UCSD-AML1 (cell line): ENCODE measurements around the gene DPP10.
A peak's percentile ranks its signal among the peaks of the same experiment; 100 is the strongest.
"Not testable (repeated sequence)": the region's sequence is repeated elsewhere in the genome, so short reads cannot be mapped to it uniquely, and the experiment has no call there.

Experiments
- DNase-seq: peaks from one replicate; lab custom pipeline; 2025; ENCODE audit not compliant: unreplicated experiment; lab: John Stamatoyannopoulos, UW

DPP10 gene

DNA sequence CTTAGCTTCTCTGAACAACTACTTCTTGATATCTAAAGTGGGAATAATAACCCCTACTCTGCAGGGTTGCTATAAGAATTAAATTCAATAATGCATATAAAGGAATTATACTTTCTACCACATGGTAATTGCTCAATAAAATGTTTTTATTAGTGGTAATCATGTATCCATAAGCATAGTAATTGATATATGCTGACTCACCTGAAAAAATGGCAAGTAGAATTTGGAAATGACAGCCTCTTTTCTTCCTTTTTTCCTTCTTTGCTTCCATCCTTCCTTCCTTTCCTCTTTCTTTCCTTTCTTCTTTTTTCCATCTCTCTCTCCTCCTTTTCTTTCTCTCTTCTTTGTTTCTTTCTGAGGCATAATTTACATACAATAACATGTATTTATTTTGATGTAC is 65.3 kb downstream of the DPP10 start:
- no peak for DNase-seq

DNA sequence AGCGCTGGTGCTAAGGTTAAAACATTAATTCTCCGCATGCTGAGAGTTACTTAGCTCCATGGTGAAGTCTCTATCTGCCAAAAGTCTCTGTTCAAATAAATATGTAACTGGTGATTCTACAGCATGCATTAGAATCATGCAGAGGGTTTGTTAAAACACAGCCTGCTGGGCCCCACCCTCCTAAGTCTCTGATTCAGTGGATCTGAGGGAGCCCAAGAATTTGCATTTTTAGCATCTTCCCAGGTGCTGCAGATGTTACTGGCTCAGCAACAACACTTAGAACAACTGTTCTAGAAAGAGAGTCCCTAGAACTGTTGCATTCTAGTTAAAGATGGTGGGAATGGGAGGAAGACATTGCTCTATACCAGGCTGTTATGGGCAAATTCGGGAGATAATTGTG is 73.4 kb downstream of the DPP10 start:
- no peak for DNase-seq

DNA sequence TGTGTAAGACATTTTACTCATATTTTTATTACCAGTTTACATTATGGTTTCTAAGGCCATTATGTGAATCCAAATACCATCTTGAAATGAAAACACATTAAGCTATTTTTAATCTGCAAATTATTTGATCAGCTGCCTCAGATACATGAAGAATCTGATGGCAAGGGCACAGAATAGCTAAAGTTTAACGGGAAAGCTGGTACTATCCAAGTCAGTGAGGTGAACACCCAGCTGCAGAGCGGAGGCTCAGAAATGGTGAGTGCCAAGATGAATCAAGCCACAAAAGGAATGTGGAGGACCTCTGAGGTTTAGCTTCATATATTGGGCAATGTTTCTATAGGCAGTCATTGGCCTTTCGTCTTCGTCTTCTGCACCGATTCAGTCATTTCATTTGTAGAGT is 75.1 kb downstream of the DPP10 start:
- DNase-seq = no peak

DNA sequence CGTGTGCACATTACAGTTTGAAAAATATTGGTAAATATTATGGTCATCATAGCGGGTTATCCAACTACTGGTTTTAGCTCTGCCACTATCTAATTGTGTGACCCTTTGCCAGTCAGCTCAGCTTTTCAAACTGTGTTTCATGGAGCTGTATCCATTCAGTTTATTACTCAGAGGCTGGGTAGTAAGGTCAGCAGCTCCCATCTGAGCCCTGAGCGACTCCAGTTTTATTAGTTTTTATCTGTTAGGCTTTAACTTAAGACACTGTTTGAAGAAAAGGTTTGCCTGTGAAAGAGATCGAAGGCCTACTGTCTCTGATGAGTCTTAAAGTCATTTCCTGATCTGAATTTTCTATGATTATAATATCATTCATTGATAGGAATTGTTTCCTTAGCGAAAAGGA is 76.3 kb downstream of the DPP10 start:
- no peak for DNase-seq

DNA sequence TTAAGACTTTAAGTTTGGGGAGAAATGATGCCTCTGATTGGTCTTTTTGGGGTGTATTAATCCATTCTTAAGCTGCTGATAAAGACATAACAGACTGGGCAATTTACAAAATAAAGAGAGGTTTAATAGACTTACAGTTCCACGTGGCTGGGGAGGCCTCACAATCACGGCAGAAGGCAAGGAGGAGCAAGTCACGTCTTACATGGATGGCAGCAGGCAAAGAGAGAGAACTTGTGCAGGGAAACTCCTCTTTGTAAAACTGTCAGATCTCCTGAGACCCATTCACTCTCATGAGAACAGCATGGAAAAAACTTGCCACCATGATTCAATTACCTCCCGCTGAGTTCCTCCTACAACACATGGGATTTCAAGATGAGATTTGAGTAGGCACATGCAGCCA is 80.2 kb downstream of the DPP10 start:
- not testable (repeated sequence) for DNase-seq

DNA sequence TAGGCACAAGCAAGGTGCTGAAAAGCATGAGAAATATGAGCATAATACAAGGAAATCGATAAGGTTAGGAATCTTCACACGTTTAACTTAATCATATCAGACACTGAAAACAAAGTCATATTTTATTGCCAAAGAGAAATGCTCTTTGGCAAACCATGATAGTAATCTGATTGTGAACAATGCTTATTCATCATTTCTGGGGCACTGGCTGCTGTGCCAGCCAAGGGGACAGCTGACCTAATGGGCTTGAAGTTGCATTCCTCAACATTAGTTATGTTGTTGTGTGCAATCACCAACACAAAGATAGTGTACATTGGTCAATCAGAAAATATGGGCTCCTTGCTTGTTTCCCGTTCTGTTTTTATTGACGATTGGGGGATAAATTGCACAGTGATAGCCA is 83.5 kb downstream of the DPP10 start:
- no peak for DNase-seq

DNA sequence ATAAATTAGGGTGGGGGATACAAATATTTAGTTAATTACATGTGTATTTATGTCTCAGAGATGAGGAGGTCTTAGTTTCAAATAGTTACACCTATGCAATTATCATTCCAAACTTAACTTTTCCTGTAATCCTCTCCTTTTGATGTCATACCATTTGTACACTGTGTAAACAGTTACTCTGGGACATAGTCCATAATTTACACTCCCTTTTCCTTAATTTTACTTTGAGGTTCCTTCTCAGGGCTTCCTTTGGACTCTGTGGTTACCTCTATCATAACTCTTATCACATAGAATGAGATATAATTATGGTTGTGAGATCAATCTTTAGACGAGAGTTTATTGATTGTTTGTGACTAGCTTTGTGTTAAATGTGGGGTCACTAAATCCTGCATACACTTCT is 84.4 kb downstream of the DPP10 start:
- DNase-seq = no peak

DNA sequence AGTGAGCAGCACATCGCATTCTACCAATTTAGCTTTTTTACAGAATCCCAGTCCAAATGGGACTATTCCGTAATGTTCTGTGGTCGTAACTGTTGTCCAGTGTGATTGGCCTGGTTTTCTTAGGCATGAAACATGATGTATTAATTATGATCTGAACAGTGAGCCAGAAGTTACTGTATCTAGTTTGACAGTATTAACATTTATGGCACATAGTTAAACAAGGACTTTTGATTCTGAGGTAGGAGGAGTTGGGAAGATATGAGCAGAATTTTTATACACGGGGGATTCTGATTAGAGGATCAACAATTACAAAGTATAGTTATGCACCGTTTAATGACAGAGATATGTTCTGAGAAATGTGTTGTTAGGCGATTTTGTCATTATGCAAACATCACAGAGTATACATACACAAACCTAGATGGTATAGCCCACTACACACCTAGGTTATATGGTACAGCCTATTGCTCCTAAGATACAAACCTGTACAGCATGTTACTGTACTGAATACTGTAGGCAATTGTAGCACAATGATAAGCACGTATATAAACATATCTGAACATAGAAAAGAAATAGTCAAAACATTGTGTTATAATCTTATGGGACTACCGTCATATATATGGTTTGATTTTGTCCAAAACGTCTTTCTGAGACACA is 85.0 kb downstream of the DPP10 start:
- DNase-seq = no peak

DNA sequence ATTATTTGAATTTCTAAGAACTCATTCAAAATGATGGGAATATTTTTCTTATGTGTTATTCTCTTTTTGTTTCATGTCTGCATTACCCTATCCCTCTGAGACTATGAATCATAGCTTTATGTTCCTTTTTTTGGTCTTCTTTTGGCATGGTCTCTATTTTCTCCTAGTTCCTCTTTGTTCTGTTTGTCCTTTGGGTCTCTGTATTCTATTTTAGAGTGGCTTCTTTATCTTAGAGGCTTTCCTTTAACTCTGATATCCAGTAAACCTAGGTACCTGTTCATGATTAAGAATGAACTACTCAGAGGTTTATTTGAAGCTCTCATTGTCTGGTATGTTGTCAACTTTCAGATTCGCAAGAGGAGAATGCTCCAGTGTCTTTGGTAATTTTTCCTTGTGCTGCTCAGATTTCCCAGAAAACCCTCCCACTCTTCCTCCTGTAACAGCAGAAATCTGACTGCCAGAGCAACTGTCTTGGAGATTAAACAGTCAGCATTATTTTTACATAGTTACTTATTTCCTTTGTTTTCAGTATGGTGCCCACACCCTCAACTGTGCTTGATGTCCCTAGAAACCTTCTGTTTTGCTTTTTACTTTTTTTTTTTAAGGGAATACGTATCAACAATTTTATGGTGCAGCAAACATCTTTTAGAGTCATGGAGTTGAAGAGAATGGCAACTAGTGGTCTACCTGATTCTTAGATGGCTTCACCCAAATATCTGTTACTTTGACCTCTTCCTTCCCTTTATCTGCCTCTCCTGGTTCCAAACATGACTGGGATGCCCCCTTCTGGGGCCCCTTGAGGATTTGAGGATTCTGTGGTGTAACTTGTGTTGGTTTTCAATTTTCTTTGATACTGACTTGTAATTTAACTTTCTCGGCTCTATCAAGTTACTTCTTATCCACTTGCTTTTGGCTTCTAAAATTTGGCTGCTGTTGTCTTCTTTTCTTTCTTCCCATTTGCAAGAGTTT is 92.0 kb downstream of the DPP10 start:
- DNase-seq = no peak

DNA sequence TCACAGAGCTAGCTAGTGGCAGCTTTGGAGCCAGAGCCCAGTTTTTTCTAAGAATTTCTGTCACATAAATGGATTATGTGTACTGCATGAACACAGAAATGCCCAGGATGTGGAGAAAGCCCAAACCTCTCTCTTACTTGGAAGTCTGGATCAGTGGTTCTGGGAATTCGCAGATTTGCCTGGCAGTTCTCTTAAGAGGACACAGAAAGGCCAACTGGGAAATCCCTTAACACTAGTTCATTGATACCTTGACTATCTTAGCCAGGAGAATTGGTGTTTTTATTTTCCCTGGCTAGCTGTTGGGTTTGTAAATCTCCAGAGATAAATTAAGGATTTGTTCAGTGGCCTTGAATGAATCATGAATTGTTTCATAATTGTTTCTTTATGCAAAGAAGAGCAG is 95.3 kb downstream of the DPP10 start:
- DNase-seq = no peak

DNA sequence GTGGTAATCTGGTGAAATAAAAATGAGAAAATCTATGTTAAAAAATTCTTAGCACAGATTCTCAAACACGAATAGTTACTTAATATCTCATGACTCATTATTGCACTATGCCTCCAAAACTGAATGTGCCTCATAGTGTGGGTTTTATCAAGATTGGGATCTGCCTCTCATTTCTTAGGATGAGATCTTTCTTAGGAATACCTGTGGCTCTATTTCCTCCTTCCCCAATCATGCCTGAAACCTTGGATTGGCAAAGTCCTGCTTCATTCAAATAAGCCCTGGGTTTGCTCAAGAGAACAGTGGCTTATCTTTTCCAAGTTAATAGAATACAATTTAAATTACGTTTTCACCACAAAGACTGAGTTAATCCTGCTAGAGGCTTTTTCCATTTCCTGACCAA is 100.3 kb downstream of the DPP10 start:
- no peak for DNase-seq

DNA sequence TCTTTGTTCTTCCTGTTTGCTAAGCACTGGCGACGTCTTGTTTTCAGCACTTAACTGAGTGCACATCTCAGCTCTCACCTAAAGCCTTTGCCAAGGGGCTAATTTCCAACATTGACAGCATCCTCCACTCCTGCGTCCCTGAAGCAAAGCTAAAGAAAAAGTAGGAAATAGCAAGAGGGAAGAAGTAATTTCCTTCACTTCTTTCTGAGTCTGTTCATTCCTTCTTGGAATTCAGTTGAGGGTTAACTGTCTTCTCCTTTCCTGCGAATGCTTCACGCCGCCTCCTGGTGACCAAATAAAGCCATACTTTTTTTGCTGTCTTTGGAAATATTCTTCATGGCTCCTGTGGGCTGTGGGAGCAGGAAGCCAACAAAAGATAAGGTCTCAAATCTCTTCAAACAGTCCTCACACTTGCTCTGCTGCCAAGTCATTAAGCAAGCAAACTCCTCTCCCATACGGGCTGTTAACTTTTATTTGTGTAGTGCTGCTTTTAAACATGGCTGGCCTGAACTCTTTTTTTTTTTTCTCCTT is 100.9 kb downstream of the DPP10 start:
- peak; percentile 11 for DNase-seq

DNA sequence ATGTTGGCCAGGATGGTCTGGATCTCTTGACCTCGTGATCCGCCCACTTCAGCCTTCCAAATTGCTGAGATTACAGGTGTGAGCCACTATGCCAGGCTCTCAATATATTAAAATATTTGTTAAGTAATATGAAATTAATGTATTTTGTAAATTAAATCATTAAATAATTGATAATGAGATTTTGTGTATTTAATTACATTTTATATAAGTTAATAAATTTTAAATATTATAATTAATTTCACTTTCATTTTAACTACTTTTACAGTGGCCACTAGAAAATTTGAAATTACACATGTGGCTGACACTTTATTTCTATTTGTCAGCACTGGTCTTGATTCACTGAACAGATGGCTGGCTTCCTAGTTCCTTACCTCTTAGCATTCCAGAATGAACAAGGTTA is 102.6 kb downstream of the DPP10 start:
- DNase-seq = no peak

DNA sequence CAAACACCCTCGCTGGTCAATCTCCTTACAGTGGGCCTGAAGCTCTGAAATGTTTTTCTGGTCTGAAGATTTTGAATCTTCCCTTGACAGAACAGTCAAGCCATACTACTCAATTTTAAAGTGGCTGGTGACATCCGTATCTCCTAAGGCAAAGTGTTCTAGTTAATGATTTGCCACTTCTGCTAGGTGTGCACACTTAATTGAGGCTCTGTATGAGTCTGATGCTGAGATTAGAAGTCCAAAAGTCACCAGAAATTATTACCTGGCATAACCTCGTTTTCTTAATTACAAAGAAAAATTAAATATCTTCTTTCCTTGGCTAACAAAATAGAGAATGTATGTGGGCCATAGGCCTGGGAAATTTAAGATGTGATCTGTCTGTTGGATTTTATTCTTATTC is 104.1 kb downstream of the DPP10 start:
- DNase-seq = no peak

DNA sequence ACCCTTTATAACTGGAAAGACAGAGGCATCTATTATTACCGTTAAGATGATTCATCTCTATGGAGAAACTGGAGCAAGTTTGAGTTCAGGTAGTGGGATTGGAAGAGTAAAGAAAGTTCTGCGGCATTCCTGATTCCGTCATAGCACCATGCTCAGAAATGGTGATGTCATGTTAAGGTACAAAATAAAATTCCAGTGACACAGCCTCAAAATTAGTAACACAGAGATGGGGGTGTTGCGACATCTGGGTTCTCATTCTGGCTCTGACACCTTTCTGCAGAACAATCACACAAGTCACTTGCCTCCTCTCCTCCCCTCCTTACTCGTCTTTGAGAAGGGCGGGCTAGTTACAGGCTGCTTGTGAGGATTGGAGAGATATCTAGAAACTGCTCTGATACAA is 105.7 kb downstream of the DPP10 start:
- no peak for DNase-seq

DNA sequence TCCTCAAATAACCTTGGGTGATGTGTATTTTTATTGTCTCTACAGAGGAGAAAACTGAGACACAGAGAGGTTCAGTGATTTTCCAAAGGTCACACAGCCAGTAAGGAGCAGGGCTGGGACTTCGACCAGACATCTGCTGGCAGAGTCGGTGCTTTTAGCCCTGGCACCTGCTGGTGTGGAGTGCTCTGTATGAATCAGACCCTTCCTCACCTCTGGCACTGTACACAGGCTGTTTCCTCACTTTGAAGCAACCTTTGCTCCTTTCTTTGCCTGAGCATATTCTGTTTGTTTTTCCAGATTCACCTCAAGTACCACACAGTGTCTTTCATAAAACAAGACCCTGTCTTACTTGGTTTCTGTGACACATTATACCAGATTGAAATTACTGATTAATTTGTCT is 107.9 kb downstream of the DPP10 start:
- DNase-seq = no peak

DNA sequence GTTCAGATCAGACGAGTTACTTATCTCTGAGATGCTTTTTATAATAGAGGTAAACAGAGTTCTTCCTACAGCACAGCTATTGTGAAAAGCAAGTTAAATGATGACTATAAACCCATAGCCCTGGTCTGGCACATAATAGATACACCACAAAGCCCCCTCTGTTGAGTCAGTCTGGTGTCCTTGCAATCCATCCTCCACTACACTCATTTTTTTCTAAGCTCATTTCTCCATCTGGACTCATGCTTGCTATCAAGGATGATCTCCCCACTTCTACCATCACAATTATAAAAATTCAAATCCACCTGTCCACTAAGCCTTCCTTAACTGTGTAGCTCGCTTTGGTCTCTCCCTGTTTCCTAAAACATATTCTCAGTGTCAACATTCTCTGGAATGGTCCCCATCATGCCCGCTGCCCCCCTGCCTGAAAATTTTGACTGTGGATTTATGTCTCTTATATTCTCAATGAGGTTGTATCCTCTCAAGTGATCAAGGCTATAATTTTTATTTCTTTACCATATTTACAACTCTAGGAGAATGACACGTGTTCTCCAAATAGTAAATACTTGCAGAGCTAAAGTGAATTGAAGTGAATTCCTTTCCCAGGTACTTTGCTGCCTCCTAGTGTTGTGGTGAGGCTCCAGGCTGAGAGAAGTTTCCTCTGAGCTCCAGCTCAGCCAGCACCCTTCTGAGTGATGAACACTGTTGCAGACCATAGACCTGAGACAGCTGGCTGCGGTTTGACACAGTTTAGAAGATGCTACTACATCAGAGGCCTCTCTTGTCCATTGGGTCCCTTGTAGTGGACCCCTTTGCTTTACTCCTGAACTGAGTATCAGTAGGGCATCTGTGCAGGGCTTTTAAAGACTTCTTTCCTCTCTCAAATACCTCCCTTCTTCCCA is 108.7 kb downstream of the DPP10 start:
- peak; percentile 45 for DNase-seq

DNA sequence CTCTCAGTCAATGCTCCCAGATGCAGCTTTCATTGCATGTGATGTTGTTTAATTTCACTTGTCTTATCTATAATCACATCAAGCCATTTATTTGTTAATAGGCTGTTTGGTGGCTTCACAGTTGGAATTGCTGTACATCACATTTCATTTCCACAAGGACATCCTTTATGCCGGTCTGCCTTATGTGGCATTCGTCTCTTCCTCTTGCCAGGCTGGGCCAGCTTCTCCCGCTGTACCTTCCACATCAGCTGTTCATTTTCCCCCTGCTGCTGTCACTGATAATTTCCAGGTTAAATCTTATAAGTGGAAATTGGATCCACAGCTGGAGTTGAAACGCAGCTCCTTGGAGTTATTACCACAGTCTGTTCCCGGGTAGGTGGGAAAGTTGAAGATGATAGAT is 110.6 kb downstream of the DPP10 start:
- DNase-seq = no peak

DNA sequence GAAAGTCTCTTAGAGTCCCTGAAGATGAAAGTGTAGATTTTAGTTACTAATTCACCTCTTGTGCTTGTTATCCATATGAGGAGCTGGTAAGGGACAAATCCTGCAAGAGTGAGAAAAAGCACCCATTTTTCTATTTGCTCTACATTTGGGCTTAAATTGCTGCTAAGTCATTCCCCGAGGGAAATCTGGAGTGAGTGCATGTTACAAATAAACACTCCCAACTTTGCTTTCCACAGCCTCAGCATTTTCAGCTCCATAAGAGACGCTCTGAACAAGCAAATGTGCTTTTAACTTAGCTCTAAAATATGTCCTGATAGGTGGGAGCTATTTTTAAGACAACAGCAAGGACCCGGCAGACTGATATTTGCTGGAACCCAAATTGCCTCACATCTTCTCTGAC is 126.7 kb downstream of the DPP10 start:
- DNase-seq = no peak

DNA sequence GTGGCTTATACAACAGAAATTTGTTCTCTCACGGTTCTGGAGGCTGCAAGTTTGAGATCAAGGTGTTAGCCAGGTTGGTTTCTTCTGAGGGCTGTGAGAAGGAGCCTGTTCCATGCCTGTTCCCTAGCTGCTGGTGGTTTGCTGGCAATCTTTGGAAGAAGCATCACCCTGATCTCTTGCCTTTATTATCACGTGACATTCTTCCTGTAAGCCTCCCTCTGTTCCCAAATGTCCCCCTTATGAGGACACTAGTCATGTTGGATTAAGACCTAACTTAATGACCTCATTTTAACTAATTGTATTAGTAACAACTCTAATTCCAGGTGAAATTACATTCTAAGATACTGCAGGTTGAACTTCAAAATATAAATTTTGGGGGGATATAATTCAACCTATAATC is 135.2 kb downstream of the DPP10 start:
- no peak for DNase-seq

DNA sequence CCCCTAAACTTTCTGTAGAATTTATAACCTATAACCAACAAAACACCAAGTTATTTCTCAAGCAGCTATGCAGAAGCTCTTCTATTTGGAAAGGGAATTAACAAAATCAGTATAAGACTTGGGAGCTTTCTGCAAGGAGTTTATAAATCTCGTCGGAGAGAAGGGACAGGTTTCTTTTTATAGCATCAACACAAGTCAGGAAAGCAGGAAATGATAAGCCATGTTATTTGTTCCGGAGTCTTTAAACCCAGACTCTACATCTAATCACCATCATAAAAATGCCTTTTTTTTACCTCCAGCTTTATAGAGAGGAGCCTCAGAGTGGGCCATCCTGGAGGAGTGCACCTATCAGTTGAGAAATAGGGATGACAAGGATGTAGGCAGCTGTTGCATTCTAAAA is 137.1 kb downstream of the DPP10 start:
- DNase-seq = no peak
